UCSD-AML1 (cell line): Measurements from ENCODE around the gene LAYN.

Experiments
- DNase-seq: peaks from one replicate; lab custom pipeline; 2025; ENCODE audit not compliant: unreplicated experiment; lab: John Stamatoyannopoulos, UW

Gene LAYN

GRCh38 chr11:111530091-111530490 is 10.4 kb upstream of the LAYN start:
- DNase-seq, result no peak

- no peak for DNase-seq
These were observed 9.4 kb upstream of the LAYN start for GRCh38 chr11:111531136-111531535.

- DNase-seq, result no peak
These were observed 8.7 kb upstream of the LAYN start for GRCh38 chr11:111531687-111532364.

- no peak for DNase-seq
These were observed 8.2 kb upstream of the LAYN start for GRCh38 chr11:111532365-111532709.

GRCh38 chr11:111535281-111535680 is 5.2 kb upstream of the LAYN start:
- no peak for DNase-seq

- DNase-seq, result no peak
These were observed 3.1 kb upstream of the LAYN start for GRCh38 chr11:111537336-111537860.

- DNase-seq, result no peak
These were observed 2.0 kb upstream of the LAYN start for GRCh38 chr11:111538407-111539114.

GRCh38 chr11:111539426-111540113 is 950 bp upstream of the LAYN start:
- no peak for DNase-seq

- no peak for DNase-seq
These were observed 375 bp downstream of the LAYN start for GRCh38 chr11:111540937-111541253.

GRCh38 chr11:111541254-111542061 is 938 bp downstream of the LAYN start:
- peak; percentile 66 for DNase-seq

GRCh38 chr11:111542606-111543275 is 2.2 kb downstream of the LAYN start:
- DNase-seq, result no peak

- no peak for DNase-seq
These were observed 8.0 kb downstream of the LAYN start for GRCh38 chr11:111548525-111548924.

GRCh38 chr11:111549196-111549868 is 8.8 kb downstream of the LAYN start:
- DNase-seq, result no peak

- DNase-seq, result no peak
These were observed 9.3 kb downstream of the LAYN start for GRCh38 chr11:111549869-111550203.

- no peak for DNase-seq
These were observed 9.7 kb downstream of the LAYN start for GRCh38 chr11:111550258-111550657.

- no peak for DNase-seq
These were observed 14.0 kb downstream of the LAYN start for GRCh38 chr11:111554532-111554931.

GRCh38 chr11:111555255-111555654 is 14.7 kb downstream of the LAYN start:
- no peak for DNase-seq

GRCh38 chr11:111557425-111558111 is 17.0 kb downstream of the LAYN start:
- no peak for DNase-seq

- DNase-seq, result no peak
These were observed 19.4 kb downstream of the LAYN start for GRCh38 chr11:111559800-111560464.
